Measurements from ENCODE around the gene PTPN20.

DNA sequence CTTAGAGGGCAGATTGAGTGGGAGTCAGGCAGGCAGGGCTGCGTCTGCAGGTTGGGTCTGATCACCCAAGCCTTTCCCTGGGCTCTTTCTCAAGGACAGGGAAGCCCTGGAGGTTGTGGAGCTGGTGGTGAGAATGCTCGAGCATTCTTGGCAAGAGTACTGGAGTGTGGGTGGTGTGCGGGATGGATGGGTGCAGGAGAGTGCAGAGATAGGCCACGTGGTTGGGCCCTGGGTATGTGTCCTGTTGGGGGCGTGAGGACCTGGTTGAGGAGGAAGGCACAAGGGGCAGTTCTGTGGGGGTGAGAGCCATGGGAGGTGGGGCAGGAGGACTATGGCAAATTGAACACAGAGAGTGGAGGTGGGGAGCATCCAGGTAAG lies 135.9 kb downstream of the PTPN20 start:
- TF ChIP-seq, protein P1, sequence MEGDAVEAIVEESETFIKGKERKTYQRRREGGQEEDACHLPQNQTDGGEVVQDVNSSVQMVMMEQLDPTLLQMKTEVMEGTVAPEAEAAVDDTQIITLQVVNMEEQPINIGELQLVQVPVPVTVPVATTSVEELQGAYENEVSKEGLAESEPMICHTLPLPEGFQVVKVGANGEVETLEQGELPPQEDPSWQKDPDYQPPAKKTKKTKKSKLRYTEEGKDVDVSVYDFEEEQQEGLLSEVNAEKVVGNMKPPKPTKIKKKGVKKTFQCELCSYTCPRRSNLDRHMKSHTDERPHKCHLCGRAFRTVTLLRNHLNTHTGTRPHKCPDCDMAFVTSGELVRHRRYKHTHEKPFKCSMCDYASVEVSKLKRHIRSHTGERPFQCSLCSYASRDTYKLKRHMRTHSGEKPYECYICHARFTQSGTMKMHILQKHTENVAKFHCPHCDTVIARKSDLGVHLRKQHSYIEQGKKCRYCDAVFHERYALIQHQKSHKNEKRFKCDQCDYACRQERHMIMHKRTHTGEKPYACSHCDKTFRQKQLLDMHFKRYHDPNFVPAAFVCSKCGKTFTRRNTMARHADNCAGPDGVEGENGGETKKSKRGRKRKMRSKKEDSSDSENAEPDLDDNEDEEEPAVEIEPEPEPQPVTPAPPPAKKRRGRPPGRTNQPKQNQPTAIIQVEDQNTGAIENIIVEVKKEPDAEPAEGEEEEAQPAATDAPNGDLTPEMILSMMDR (IDR thresholded peaks at IDR 0.05): no peak
- TF ChIP-seq POLR2A (IDR thresholded peaks at IDR 0.05): no peak

All from right lobe of liver (tissue), 4 donors.